ENCODE results near the gene NLRP9.

The NLRP9 gene

GRCh38 chr19:55702131-55702627 is 36.0 kb downstream of the NLRP9 start:
- no peak for DNase-seq

- DNase-seq = no peak
Measured at GRCh38 chr19:55700813-55701212, 37.4 kb downstream of the NLRP9 start.

- no peak for DNase-seq
Measured at GRCh38 chr19:55699221-55699620, 39.0 kb downstream of the NLRP9 start.

GRCh38 chr19:55698256-55698655 is 39.9 kb downstream of the NLRP9 start:
- no peak for DNase-seq

- DNase-seq = no peak
Measured at GRCh38 chr19:55697698-55698097, 40.5 kb downstream of the NLRP9 start.

- no peak for DNase-seq
Measured at GRCh38 chr19:55697069-55697440, 41.1 kb downstream of the NLRP9 start.

- no peak for DNase-seq
Measured at GRCh38 chr19:55696301-55697068, 41.7 kb downstream of the NLRP9 start.

- no peak for DNase-seq
Measured at GRCh38 chr19:55695511-55696290, 42.5 kb downstream of the NLRP9 start.

- no peak for DNase-seq
Measured at GRCh38 chr19:55694656-55695491, 43.3 kb downstream of the NLRP9 start.

- DNase-seq = no peak
Measured at GRCh38 chr19:55694241-55694655, 44.0 kb downstream of the NLRP9 start.

- DNase-seq = no peak
Measured at GRCh38 chr19:55693336-55693974, 44.7 kb downstream of the NLRP9 start.

- DNase-seq = no peak
Measured at GRCh38 chr19:55692681-55693081, 45.5 kb downstream of the NLRP9 start.

- no peak for DNase-seq
Measured at GRCh38 chr19:55691561-55692481, 46.4 kb downstream of the NLRP9 start.

- DNase-seq = no peak
Measured at GRCh38 chr19:55690769-55691545, 47.2 kb downstream of the NLRP9 start.

- DNase-seq = no peak
Measured at GRCh38 chr19:55690109-55690768, 48.0 kb downstream of the NLRP9 start.

GRCh38 chr19:55689411-55690108 is 48.6 kb downstream of the NLRP9 start:
- DNase-seq = no peak

GRCh38 chr19:55688422-55689218 is 49.6 kb downstream of the NLRP9 start:
- no peak for DNase-seq

Measured in NCI-H2029 (cell line).